Astrocyte (in vitro differentiated cells and primary cell): Measurements from ENCODE around the gene ADARB2. TPM values are rescaled to one million over a fixed set of nuclear protein-coding genes. Genes with fewer than 3 reads are reported as not detected.

ENCODE experiments used
- DNase-seq: peaks from one replicate; pipeline ENCODE4 v3.0.0-alpha.2; 2010; ENCODE audit warnings: low read depth
- FAIRE-seq: peaks from 2 replicates; lab custom pipeline; 2011; peaks lifted over from hg19 to GRCh38; lab: Jason Lieb, UNC
- H2AFZ ChIP-seq: 2 replicates; pipeline ENCODE4 v1.6.0; 2012; ENCODE audit warnings: low read depth, low read length, inconsistent platforms
- H3K27ac ChIP-seq: 2 replicates; pipeline ENCODE4 v1.5.1; 2011; ENCODE audit warnings: low read depth, low read length, inconsistent platforms
- H3K27me3 ChIP-seq: 2 replicates; pipeline ENCODE4 v1.6.0; 2011; ENCODE audit warnings: low read length, inconsistent platforms; ENCODE audit not compliant: insufficient read depth
- H3K36me3 ChIP-seq: 2 replicates; pipeline ENCODE4 v1.5.1; 2011; ENCODE audit warnings: low read length, inconsistent platforms; ENCODE audit not compliant: insufficient read depth
- H3K4me1 ChIP-seq: 2 replicates; pipeline ENCODE4 v1.5.1; 2011; ENCODE audit warnings: low read length, inconsistent platforms; ENCODE audit not compliant: insufficient read depth
- H3K4me2 ChIP-seq: 2 replicates; pipeline ENCODE4 v1.6.0; 2012; ENCODE audit warnings: low read length, inconsistent platforms
- H3K4me3 ChIP-seq: 2 replicates; pipeline ENCODE4 v1.5.1; 2011; ENCODE audit warnings: low read depth, mild to moderate bottlenecking, low read length, inconsistent platforms; ENCODE audit not compliant: insufficient read depth
- H3K79me2 ChIP-seq: 2 replicates; pipeline ENCODE4 v1.6.0; 2012; ENCODE audit warnings: mild to moderate bottlenecking, low read length, inconsistent platforms; ENCODE audit not compliant: insufficient read depth
- H3K9ac ChIP-seq: 2 replicates; pipeline ENCODE4 v1.6.0; 2012; ENCODE audit warnings: mild to moderate bottlenecking, low read length, inconsistent platforms
- H3K9me3 ChIP-seq: 2 replicates; pipeline ENCODE4 v1.5.1; 2012; ENCODE audit warnings: low read depth, mild to moderate bottlenecking, low read length, inconsistent platforms; ENCODE audit not compliant: insufficient read depth
- H4K20me1 ChIP-seq: 2 replicates; pipeline ENCODE4 v1.6.0; 2012; ENCODE audit warnings: low read length, inconsistent platforms; ENCODE audit not compliant: insufficient read depth
- H3K27ac Mint-ChIP-seq: one replicate; pipeline ENCODE4 v1.8.0; 2021; ENCODE audit warnings: mild to moderate bottlenecking, mixed read lengths; ENCODE audit not compliant: unreplicated experiment
- H3K27me3 Mint-ChIP-seq: one replicate; pipeline ENCODE4 v1.8.0; 2021; ENCODE audit warnings: low read depth, mixed read lengths; ENCODE audit not compliant: unreplicated experiment
- H3K36me3 Mint-ChIP-seq: one replicate; pipeline ENCODE4 v1.8.0; 2021; ENCODE audit warnings: low read depth, mixed read lengths; ENCODE audit not compliant: unreplicated experiment
- H3K4me1 Mint-ChIP-seq: one replicate; pipeline ENCODE4 v1.8.0; 2021; ENCODE audit warnings: low read depth, mixed read lengths; ENCODE audit not compliant: unreplicated experiment
- H3K4me3 Mint-ChIP-seq: one replicate; pipeline ENCODE4 v1.8.0; 2021; ENCODE audit warnings: mild to moderate bottlenecking, moderate library complexity, mixed read lengths; ENCODE audit not compliant: unreplicated experiment
- H3K9me3 Mint-ChIP-seq: one replicate; pipeline ENCODE4 v1.8.0; 2021; ENCODE audit warnings: mild to moderate bottlenecking, mixed read lengths; ENCODE audit not compliant: unreplicated experiment
- CTCF ChIP-seq: IDR thresholded peaks from 2 replicates; pipeline ENCODE4 v1.5.1; 2011; ENCODE audit warnings: low read depth, mild to moderate bottlenecking, inconsistent platforms, low read length, moderate library complexity; ENCODE audit not compliant: insufficient read depth
- EZH2 ChIP-seq: IDR thresholded peaks from 2 replicates; pipeline ENCODE4 v1.6.1; 2012; ENCODE audit warnings: mild to moderate bottlenecking, low read length, inconsistent platforms; ENCODE audit not compliant: insufficient read depth
- total RNA-seq: library from RNA; stranded (reverse); gene quantifications from 2 replicates; pipeline ENCODE4 v1.2.1, GENCODE V29; 2021

The ADARB2 gene
- total RNA-seq, 1 donor from 2014 or later: 0.18 TPM

- no peak overlapping the region for H3K4me3 ChIP-seq
- Mint-ChIP-seq H3K36me3 (no peaks in the 10 kb centered on the region), H3K27ac (no peak overlapping the region), H3K27me3 (peaks cover 53% of the 10 kb centered on the region), H3K4me1 (no peaks in the 10 kb centered on the region), H3K9me3 (no peaks in the 10 kb centered on the region), H3K4me3 (no peak overlapping the region)
- peaks cover 5% of the 10 kb centered on the region for H3K9me3 ChIP-seq
- H4K20me1 ChIP-seq: no peaks in the 10 kb centered on the region
- H3K4me1 ChIP-seq: no peaks in the 10 kb centered on the region
- H3K36me3 ChIP-seq: no peaks in the 10 kb centered on the region
- no peaks in the 10 kb centered on the region for H3K79me2 ChIP-seq
- no peak overlapping the region for H2AFZ ChIP-seq
- FAIRE-seq (no peak), DNase-seq (no peak)
- H3K27ac ChIP-seq: no peak overlapping the region
- H3K27me3 ChIP-seq: no peaks in the 10 kb centered on the region
- no peak overlapping the region for H3K9ac ChIP-seq
- H3K4me2 ChIP-seq: no peak overlapping the region
- TF ChIP-seq CTCF: no peak
- TF ChIP-seq EZH2: no peak
Measured at GRCh38 chr10:1561731-1562337, 175.5 kb downstream of the ADARB2 start.

- H4K20me1 ChIP-seq: no peaks in the 10 kb centered on the region
- peaks cover 5% of the 10 kb centered on the region for H3K9me3 ChIP-seq
- no peak overlapping the region for H2AFZ ChIP-seq
- no peaks in the 10 kb centered on the region for H3K4me1 ChIP-seq
- Mint-ChIP-seq H3K27ac (no peak overlapping the region), H3K9me3 (no peaks in the 10 kb centered on the region), H3K4me1 (no peaks in the 10 kb centered on the region), H3K36me3 (no peaks in the 10 kb centered on the region), H3K4me3 (no peak overlapping the region), H3K27me3 (peaks cover 50% of the 10 kb centered on the region)
- DNase-seq: no peak
- FAIRE-seq: no peak
- no peaks in the 10 kb centered on the region for H3K79me2 ChIP-seq
- H3K36me3 ChIP-seq: no peaks in the 10 kb centered on the region
- H3K27ac ChIP-seq: no peak overlapping the region
- no peak overlapping the region for H3K9ac ChIP-seq
- H3K27me3 ChIP-seq: no peaks in the 10 kb centered on the region
- H3K4me3 ChIP-seq: no peak overlapping the region
- H3K4me2 ChIP-seq: no peak overlapping the region
- no peak for TF ChIP-seq CTCF
- TF ChIP-seq EZH2: no peak
Measured at GRCh38 chr10:1560535-1561192, 176.7 kb downstream of the ADARB2 start.

GRCh38 chr10:1559761-1560160 is 177.6 kb downstream of the ADARB2 start:
- Mint-ChIP-seq H3K27ac (no peak overlapping the region), H3K9me3 (no peaks in the 10 kb centered on the region), H3K36me3 (no peaks in the 10 kb centered on the region), H3K27me3 (peaks cover 49% of the 10 kb centered on the region), H3K4me1 (no peaks in the 10 kb centered on the region), H3K4me3 (no peak overlapping the region)
- H3K27ac ChIP-seq: no peak overlapping the region
- H2AFZ ChIP-seq: no peak overlapping the region
- no peaks in the 10 kb centered on the region for H4K20me1 ChIP-seq
- no peaks in the 10 kb centered on the region for H3K4me1 ChIP-seq
- H3K79me2 ChIP-seq: no peaks in the 10 kb centered on the region
- H3K9me3 ChIP-seq: peaks cover 5% of the 10 kb centered on the region
- no peak overlapping the region for H3K4me2 ChIP-seq
- no peak overlapping the region for H3K4me3 ChIP-seq
- DNase-seq (no peak), FAIRE-seq (no peak)
- no peak overlapping the region for H3K9ac ChIP-seq
- TF ChIP-seq EZH2 (no peak), CTCF (no peak)
- no peaks in the 10 kb centered on the region for H3K36me3 ChIP-seq
- H3K27me3 ChIP-seq: no peaks in the 10 kb centered on the region
